Astrocyte (in vitro differentiated cells and primary cell): Measurements from ENCODE around the gene MICAL2. TPM values are rescaled to one million over a fixed set of nuclear protein-coding genes. Genes with fewer than 3 reads are reported as not detected.

Source experiments
- DNase-seq: peaks from one replicate; pipeline ENCODE4 v3.0.0-alpha.2; 2010; ENCODE audit warnings: low read depth
- FAIRE-seq: peaks from 2 replicates; lab custom pipeline; 2011; peaks lifted over from hg19 to GRCh38; lab: Jason Lieb, UNC
- H2AFZ ChIP-seq: 2 replicates; pipeline ENCODE4 v1.6.0; 2012; ENCODE audit warnings: low read depth, low read length, inconsistent platforms
- H3K27ac ChIP-seq: 2 replicates; pipeline ENCODE4 v1.5.1; 2011; ENCODE audit warnings: low read depth, low read length, inconsistent platforms
- H3K27me3 ChIP-seq: 2 replicates; pipeline ENCODE4 v1.6.0; 2011; ENCODE audit warnings: low read length, inconsistent platforms; ENCODE audit not compliant: insufficient read depth
- H3K36me3 ChIP-seq: 2 replicates; pipeline ENCODE4 v1.5.1; 2011; ENCODE audit warnings: low read length, inconsistent platforms; ENCODE audit not compliant: insufficient read depth
- H3K4me1 ChIP-seq: 2 replicates; pipeline ENCODE4 v1.5.1; 2011; ENCODE audit warnings: low read length, inconsistent platforms; ENCODE audit not compliant: insufficient read depth
- H3K4me2 ChIP-seq: 2 replicates; pipeline ENCODE4 v1.6.0; 2012; ENCODE audit warnings: low read length, inconsistent platforms
- H3K4me3 ChIP-seq: 2 replicates; pipeline ENCODE4 v1.5.1; 2011; ENCODE audit warnings: low read depth, mild to moderate bottlenecking, low read length, inconsistent platforms; ENCODE audit not compliant: insufficient read depth
- H3K79me2 ChIP-seq: 2 replicates; pipeline ENCODE4 v1.6.0; 2012; ENCODE audit warnings: mild to moderate bottlenecking, low read length, inconsistent platforms; ENCODE audit not compliant: insufficient read depth
- H3K9ac ChIP-seq: 2 replicates; pipeline ENCODE4 v1.6.0; 2012; ENCODE audit warnings: mild to moderate bottlenecking, low read length, inconsistent platforms
- H3K9me3 ChIP-seq: 2 replicates; pipeline ENCODE4 v1.5.1; 2012; ENCODE audit warnings: low read depth, mild to moderate bottlenecking, low read length, inconsistent platforms; ENCODE audit not compliant: insufficient read depth
- H4K20me1 ChIP-seq: 2 replicates; pipeline ENCODE4 v1.6.0; 2012; ENCODE audit warnings: low read length, inconsistent platforms; ENCODE audit not compliant: insufficient read depth
- H3K27ac Mint-ChIP-seq: one replicate; pipeline ENCODE4 v1.8.0; 2021; ENCODE audit warnings: mild to moderate bottlenecking, mixed read lengths; ENCODE audit not compliant: unreplicated experiment
- H3K27me3 Mint-ChIP-seq: one replicate; pipeline ENCODE4 v1.8.0; 2021; ENCODE audit warnings: low read depth, mixed read lengths; ENCODE audit not compliant: unreplicated experiment
- H3K36me3 Mint-ChIP-seq: one replicate; pipeline ENCODE4 v1.8.0; 2021; ENCODE audit warnings: low read depth, mixed read lengths; ENCODE audit not compliant: unreplicated experiment
- H3K4me1 Mint-ChIP-seq: one replicate; pipeline ENCODE4 v1.8.0; 2021; ENCODE audit warnings: low read depth, mixed read lengths; ENCODE audit not compliant: unreplicated experiment
- H3K4me3 Mint-ChIP-seq: one replicate; pipeline ENCODE4 v1.8.0; 2021; ENCODE audit warnings: mild to moderate bottlenecking, moderate library complexity, mixed read lengths; ENCODE audit not compliant: unreplicated experiment
- H3K9me3 Mint-ChIP-seq: one replicate; pipeline ENCODE4 v1.8.0; 2021; ENCODE audit warnings: mild to moderate bottlenecking, mixed read lengths; ENCODE audit not compliant: unreplicated experiment
- EZH2 ChIP-seq: IDR thresholded peaks from 2 replicates; pipeline ENCODE4 v1.6.1; 2012; ENCODE audit warnings: mild to moderate bottlenecking, low read length, inconsistent platforms; ENCODE audit not compliant: insufficient read depth
- total RNA-seq: library from RNA; stranded (reverse); gene quantifications from 2 replicates; pipeline ENCODE4 v1.2.1, GENCODE V29; 2021
- TF ChIP-seq, protein P1 (sequence below): IDR thresholded peaks from 2 replicates; pipeline ENCODE4 v1.5.1; 2011; ENCODE audit warnings: low read depth, mild to moderate bottlenecking, inconsistent platforms, low read length, moderate library complexity; ENCODE audit not compliant: insufficient read depth

The MICAL2 gene
- total RNA-seq, 1 donor from 2014 or later: 357 TPM

- no peaks in the 10 kb centered on the region for H4K20me1 ChIP-seq
- no peaks in the 10 kb centered on the region for H3K9me3 Mint-ChIP-seq
- no peak overlapping the region for H3K4me2 ChIP-seq
- peaks cover 3% of the 10 kb centered on the region for H3K36me3 Mint-ChIP-seq
- H3K79me2 ChIP-seq: peaks cover 4% of the 10 kb centered on the region
- H3K27me3 ChIP-seq: no peaks in the 10 kb centered on the region
- no peak for DNase-seq
- no peaks in the 10 kb centered on the region for H3K27me3 Mint-ChIP-seq
- FAIRE-seq: no peak
- H2AFZ ChIP-seq: no peak overlapping the region
- H3K4me3 Mint-ChIP-seq: no peak overlapping the region
- no peak overlapping the region for H3K27ac ChIP-seq
- no peaks in the 10 kb centered on the region for H3K9me3 ChIP-seq
- no peaks in the 10 kb centered on the region for H3K36me3 ChIP-seq
- H3K4me1 Mint-ChIP-seq: peaks cover 43% of the 10 kb centered on the region
- no peak overlapping the region for H3K4me3 ChIP-seq
- H3K4me1 ChIP-seq: peaks cover 37% of the 10 kb centered on the region
- no peak overlapping the region for H3K9ac ChIP-seq
- TF ChIP-seq, protein P1, sequence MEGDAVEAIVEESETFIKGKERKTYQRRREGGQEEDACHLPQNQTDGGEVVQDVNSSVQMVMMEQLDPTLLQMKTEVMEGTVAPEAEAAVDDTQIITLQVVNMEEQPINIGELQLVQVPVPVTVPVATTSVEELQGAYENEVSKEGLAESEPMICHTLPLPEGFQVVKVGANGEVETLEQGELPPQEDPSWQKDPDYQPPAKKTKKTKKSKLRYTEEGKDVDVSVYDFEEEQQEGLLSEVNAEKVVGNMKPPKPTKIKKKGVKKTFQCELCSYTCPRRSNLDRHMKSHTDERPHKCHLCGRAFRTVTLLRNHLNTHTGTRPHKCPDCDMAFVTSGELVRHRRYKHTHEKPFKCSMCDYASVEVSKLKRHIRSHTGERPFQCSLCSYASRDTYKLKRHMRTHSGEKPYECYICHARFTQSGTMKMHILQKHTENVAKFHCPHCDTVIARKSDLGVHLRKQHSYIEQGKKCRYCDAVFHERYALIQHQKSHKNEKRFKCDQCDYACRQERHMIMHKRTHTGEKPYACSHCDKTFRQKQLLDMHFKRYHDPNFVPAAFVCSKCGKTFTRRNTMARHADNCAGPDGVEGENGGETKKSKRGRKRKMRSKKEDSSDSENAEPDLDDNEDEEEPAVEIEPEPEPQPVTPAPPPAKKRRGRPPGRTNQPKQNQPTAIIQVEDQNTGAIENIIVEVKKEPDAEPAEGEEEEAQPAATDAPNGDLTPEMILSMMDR: no peak
- TF ChIP-seq EZH2: no peak
- peak overlapping the region; percentile 44 for H3K27ac Mint-ChIP-seq
Measured at GRCh38 chr11:12091956-12092558, 18.3 kb upstream of the MICAL2 start.

DNA sequence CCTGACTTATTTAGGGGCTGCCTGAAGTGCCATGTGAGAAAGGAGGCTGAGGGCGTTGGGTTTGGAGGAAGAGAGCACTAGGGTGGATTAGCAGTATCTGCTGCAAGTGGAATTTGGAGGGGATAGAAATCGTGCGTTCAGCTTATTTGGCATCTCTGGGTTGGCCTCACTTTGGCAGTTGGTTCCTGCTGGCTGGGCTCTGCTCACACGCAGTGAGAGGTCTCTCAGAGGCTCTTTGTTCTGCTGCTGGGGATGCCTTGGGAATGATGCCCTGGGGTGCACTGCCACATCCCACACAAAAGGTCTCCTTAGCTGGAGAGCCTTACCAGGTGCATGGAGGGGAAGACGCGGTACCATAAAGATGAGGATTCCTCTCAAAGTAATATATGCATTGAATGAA lies 17.7 kb upstream of the MICAL2 start:
- H3K36me3 Mint-ChIP-seq: peaks cover 3% of the 10 kb centered on the region
- H3K27me3 Mint-ChIP-seq: no peaks in the 10 kb centered on the region
- FAIRE-seq (no peak), DNase-seq (no peak)
- peak overlapping the region; percentile 22 for H3K27ac Mint-ChIP-seq
- H3K4me3 Mint-ChIP-seq: no peak overlapping the region
- Histone ChIP-seq H3K9me3 (no peaks in the 10 kb centered on the region), H3K27ac (no peak overlapping the region), H3K9ac (no peak overlapping the region), H3K36me3 (no peaks in the 10 kb centered on the region), H4K20me1 (no peaks in the 10 kb centered on the region), H3K27me3 (no peaks in the 10 kb centered on the region), H3K4me2 (no peak overlapping the region), H3K79me2 (no peaks in the 10 kb centered on the region), H3K4me1 (peaks cover 31% of the 10 kb centered on the region), H3K4me3 (no peak overlapping the region), H2AFZ (no peak overlapping the region)
- peaks cover 40% of the 10 kb centered on the region for H3K4me1 Mint-ChIP-seq
- TF ChIP-seq, protein P1: no peak
- no peak for TF ChIP-seq EZH2
- H3K9me3 Mint-ChIP-seq: no peaks in the 10 kb centered on the region
